Effector CD4-positive, alpha-beta T cell (primary cell): Measurements from ENCODE around the gene LYSMD1.
A peak's percentile ranks its signal among the peaks of the same experiment; 100 is the strongest.

Source experiments
- DNase-seq: peaks from one replicate; pipeline ENCODE4 v3.0.0-alpha.2; 2020

LYSMD1 gene

DNA sequence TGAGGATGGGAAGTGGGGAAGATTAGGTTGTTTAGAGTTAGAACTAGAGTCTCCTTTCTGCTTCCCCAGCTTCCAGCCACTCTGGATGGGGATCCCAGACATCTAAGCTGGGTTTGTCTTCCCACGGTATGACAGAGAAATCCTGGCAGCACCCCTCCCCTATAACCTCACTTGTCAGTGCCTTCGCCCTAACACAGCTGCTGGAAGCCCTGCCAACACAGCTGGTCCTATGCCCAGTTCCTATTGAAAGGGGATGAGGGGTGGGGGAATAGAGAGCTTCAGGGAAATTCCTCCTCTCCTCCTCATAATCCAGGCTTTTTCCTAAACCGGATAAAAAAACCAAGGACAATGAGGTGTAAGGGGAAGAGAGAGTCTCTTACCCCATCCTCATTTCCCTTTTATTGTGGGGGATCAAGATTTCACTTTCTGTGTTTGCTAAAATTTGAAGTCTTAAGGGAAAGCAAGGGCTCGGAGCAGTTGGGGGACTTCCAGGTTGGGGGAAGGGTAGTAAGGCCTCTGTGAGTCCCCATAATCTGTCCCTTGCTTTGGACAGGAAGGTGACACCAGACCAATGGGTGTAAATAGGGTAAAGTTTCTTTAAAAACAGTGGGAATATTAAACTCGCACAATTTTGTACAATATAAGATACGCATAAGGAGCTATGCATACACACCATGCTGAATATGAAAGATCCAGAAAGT lies 9.5 kb upstream of the LYSMD1 start:
- no peak for DNase-seq

DNA sequence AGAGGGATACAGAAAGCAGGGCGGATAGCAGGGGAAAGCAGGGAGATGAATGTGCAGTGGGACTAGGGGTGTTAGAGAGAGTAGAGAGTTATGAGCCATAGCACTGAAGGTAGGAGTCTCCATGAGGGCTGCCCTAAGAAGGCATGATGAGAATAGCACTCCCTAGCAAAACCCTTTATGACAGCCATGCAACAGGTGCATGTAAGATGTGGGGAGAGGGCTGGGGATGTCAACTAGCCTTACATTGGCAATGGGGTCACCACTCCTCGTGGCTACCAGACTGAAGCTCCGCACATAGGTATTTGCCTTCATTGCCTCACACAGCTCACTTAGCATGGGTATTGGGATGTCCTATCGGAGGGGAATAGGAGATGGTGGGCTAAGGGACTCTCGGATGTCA lies 5.5 kb upstream of the LYSMD1 start:
- DNase-seq: no peak

DNA sequence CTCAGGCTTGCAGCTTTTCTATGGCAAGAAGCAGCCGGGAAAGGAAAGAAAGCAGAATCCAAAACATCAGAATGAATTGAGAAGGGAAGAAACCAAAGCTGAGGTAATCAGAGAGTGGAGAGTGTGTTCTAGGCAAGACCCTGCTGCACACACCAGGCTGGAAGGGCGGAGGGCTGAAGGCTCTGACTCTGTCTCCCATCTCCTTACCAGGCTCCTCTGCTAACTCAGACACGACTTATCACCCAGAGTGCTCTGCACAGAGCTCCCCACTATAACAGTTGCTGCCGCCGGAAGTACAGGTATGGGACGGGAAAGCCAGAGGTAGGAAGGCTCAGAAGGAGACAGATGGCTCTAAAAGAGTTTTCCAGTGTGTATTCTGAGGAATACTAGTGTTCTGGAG lies 1.4 kb upstream of the LYSMD1 start:
- no peak for DNase-seq

DNA sequence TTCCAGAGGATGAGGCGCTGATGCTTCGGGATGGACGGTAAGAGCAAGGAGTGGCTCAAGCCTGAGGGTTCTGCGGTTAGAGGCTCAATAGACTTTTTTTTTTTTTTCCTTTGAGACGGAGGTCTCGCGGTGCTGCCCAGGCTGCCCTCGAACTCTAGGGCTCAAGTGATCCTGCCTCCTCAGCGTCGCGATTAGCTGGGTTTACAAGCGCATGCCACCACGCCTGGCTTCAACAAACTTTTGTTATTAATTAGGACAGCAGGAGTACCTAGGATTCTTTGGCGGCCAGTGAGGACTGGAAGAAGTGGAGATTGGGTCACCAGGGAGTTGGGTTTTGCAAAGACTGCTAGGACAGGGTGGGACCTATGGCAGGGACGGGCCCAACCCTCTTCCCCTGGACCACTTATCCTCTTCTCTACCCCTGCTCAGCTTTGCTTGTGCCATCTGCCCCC lies 829 bp upstream of the LYSMD1 start:
- DNase-seq: no peak

DNA sequence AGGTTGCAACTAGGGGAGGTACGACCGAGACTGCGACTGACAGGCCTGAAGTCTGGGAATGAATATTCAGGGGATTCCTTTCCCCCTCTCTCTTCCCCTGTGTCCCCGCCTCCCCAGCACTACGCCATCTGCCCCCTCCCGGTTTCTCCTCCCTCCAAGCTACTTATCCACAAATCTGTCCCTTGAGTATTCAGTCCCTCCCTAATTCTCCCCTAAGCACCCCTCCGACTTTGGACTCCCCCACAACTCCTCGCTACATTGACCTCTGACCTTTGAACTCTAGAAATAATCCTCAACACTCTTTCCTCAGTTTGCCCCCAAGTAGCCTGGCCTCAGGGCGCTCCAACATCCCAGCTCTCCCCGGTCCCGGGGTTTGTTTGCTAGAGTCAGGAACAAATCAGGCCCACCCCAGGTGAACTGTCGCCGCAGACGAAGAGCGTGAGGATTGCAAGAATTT lies 393 bp downstream of the LYSMD1 start:
- DNase-seq: no peak

DNA sequence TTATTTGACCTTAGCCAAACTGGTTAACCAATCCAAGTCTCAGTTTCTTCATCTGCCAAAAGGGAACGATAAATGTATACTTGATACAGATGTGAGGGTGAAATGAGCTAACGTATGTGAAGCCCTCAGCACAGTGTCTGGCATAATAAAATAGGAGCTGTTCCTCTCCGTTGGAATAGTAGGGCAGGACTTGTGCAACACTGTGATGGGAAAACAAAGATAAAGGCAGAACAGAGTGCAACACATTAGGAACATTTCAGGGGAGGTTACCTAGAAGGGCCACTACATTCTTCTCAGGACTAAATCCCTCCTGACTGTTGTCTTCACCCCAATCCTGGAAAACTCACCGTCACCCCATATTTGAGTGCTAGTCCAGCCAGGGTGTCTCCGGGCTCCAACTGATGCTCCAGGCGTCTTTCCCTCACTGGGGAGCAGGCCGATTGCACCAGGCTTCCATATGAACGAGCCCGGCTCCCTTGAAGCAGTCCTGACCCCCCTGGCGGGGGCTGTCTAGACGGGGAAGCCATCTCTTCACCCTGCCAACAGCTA lies 896 bp downstream of the LYSMD1 start:
- DNase-seq: no peak

DNA sequence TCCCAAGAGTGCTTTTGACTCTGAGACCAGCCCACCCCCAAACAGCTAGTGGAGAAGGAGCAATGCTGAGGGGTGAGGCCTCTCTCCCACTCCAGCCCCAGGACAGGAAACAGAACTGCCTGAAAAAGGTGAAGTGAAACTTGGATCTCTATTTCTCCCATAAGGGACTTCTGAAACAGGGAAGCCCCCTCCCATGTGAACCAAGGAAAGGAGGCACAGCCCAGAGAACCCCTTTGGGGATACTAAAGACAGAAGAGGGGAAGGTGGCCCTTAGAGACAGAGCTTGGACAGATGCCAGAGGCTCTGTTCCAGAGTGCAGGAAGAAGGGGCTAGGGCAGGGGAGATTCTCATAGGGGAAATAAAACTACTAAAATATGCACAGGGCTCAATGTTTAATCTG lies 6.3 kb downstream of the LYSMD1 start:
- no peak for DNase-seq

DNA sequence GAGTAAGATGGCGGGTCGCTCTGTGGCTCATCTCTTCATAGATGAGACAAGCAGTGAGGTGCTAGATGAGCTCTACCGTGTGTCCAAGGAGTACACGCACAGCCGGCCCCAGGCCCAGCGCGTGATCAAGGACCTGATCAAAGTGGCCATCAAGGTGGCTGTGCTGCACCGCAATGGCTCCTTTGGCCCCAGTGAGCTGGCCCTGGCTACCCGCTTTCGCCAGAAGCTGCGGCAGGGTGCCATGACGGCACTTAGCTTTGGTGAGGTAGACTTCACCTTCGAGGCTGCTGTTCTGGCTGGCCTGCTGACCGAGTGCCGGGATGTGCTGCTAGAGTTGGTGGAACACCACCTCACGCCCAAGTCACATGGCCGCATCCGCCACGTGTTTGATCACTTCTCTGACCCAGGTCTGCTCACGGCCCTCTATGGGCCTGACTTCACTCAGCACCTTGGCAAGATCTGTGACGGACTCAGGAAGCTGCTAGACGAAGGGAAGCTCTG lies 6.9 kb downstream of the LYSMD1 start:
- no peak for DNase-seq

DNA sequence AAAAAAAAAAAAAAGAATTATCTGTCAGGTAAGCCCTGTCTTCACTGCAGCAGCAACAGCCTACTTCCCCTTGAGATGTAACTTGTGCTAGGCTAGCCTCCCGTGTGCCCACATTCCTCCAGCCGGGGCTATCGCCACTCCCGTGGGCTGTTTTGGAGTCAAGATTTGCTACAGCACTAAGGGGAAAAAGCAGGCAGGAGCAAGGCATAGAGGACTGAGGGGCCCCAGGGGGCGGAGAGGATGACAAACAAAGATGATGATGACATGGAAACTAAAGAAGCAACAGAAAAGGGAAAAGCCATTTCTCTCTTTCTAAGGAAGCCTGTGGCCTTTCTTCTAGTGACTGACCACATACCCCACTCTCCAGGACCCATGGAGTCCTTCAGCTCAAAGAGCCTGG lies 7.4 kb downstream of the LYSMD1 start:
- DNase-seq: no peak

DNA sequence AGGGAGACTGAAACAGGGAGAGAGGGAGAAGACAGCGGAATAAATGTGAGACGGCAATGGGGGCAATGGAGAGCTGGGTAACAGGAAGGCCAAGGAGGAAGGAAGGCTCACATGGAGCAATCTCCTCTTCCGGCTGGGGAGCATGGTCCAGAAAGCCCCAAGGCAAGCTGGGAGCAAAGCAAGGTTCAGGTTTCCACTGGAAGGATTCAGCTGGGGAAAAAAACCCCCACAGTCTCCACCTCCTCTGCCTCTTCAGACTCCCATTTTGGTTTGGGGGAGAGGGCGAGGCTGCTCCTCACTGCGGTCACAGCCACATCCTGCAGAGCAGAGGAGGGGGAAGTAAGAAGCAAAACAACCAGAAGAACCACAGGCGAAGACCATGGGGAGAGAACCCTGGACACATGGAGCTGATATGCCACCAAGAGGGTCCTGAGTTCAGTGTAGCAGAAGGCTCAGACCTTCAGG lies 8.6 kb downstream of the LYSMD1 start:
- peak; percentile 43 for DNase-seq

DNA sequence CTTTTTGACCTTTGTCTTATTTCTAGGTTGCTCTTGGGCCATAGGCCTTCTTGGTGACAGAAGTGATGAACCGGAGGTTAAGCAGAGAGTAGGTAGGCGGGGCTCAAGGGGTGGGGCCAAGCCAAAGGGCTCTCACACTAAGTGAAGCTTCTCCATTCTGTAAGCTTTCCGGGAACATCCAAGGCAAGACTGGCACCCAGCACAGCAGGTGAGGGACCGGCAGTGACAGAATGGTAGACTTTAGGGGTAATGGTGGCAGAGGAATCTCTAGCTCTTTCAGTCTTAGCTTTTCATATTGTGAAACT lies 9.2 kb downstream of the LYSMD1 start, which contains the start of gene TNFAIP8L2:
Gene TNFAIP8L2, plus strand, starts transcription at position 135 of the 305 bp plus-strand sequence. CDS start 2,049 bp downstream, outside the sequence.
- peak; percentile 64 for DNase-seq

DNA sequence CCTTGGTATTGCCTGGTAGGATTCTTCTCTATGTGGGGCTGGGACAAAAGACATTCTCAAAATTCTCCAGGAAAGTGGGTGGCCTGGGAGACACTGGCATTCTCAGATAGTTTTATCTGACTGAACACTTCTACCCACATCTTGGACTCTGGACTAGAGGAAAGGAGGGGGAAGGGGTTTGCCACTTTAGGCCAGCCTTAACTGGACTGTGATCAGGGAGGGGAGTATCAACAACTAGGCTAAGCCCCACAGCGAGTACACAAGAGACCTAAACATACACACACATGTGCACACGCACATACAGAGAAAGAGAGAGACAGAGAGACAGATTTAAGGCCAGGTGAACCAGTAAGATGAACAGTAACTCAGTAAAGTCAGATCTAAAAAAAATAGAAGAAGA lies 18.0 kb downstream of the LYSMD1 start:
- no peak for DNase-seq

DNA sequence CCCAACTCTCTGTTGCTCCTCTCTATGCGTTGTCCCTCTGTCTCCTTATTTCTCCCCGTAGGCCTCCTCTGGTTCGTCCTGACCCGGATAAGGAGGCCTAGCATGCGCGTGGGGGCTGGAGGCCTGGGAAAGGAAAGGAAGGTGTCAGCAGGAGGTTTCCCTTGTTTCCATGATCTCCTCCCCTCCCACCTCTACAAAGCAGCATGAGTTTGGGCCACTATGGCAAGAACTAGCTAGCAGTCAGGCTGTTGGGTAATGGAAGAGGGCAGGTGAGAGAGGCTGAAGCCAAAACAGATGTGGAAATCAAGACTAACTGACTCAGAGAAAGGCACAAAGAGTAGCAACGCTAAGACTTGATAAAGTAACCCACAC lies 18.6 kb downstream of the LYSMD1 start:
- no peak for DNase-seq

DNA sequence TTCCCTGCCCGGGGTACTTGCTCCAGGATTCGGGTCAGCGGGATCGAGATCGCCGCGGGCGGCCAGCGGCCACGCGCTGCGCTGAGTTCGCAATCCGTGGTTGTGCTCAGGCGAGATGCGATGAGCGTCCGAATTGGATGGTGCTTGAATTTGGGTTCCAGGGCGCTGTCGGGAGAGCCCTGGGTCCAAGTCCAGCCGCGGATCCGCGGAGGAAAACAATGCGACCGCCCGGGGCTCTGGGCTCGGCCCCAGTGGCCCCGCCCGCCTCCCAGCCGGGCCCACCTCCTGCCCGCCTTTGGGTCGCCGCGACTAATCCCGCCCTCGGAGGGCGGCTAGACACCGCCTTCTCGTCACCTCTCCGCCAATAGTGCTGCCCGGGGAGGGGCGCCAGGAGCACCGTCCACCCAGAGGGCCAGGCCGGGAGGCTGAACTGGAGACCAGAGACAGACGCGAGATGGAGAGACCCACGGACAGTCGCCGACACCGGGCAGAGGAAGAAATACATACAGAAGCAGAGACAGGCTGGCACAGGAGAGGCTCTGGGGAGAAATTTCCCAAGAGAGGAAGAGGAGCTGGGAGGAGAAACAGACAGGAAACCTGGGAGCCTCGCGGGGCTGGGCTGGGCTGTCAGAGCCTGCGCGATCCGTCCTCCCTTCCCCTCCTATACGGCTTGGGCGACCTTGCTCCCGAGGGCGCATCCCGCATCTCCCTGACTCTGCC lies 19.1 kb downstream of the LYSMD1 start, which contains the start of gene SEMA6C:
Gene SEMA6C, minus strand, starts transcription at position 220 of the 720 bp plus-strand sequence. CDS start 4,010 bp downstream, outside the sequence.
- DNase-seq: peak; percentile 83

DNA sequence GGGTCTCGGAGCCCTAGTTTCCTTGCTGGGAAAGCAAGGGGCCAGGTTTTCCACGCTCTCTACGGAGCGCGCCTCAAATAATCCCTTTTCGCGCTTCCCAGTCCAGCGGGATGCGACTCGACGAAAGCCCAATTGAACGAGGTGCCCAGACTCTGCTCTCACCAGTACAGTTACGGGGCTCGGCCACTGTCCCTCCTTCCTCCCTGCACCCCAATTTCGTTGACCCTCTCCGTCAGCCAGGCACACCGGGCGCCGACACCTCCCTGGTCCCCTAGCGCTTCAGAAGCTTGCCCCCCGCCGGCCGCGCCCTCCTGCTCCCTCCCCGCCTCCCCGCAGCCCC lies 19.7 kb downstream of the LYSMD1 start:
- no peak for DNase-seq

DNA sequence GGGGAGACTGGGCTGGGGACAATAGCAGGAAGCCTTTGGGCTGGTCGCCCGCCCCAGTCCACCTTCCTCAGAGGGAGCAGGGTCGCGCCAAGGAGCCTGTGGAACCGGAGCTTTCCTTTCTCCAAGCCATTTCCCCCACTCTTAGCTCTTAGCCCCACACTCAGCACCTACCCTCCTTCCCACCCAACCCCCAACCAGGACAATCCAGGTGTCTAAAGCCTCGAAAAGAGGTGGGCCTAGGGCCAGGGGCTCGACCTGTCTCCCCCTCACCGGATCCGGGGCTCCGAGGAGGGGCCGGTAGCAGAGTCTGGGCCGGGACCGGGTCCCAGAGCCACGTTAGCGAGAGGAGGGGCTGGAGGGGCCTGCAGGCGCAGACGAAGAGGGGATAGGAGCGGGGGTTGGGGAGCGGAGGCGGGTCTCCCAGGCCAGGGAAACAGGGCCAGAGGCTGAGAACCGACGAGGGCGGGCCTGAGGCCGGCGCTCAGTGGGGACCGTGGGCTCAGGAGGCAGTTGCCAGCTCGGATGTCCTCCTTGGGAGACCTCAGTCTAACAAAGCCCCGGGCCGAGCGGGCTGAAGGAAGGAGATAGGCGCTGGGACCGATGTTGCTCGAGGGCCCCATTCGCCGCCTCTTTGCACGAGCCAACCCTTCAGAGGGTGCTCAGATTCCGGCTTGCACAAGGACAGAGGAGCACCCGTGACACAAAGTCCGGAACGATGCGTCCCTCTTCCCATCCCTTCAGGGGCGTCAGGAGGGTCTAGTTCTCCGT lies 20.2 kb downstream of the LYSMD1 start:
- no peak for DNase-seq

DNA sequence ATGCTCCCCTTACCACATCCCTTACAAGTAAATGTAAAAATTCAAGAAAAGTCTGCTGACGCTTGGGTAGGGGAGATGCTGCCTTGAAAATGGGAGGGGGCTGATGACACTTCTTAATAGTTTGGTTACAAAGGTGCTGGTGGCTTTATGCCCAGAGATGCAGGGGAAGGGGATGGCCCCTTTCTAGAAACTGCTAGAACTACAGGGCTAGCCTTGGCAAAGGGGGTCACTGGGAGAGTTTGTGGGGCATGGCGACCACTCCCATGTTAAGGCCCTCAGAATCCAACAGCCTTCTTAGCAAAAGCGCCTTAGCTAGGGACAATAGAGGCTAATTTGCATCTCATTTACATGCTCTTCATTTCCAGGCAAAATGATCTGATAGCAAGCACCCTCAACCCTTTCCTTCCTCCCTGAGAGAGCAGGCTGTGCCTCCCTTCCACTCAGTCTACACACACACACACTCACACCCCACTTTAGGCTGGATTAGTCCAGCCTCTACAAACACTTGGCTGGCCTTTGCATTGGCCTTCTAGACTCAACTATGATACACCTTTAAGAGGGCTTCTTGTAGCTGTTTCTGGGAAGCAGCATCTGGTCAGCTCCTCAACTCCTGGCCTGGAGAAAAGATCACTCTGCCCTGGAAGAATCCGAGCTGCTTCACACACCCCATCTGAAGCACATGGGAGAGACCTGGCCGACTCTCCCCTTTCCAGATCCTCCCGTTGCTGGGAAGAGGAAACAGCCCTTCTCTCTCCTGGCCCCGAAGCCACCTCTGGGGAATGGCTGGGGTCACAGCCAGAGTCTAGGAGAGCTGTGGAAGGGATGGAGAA lies 21.0 kb downstream of the LYSMD1 start:
- DNase-seq: no peak

DNA sequence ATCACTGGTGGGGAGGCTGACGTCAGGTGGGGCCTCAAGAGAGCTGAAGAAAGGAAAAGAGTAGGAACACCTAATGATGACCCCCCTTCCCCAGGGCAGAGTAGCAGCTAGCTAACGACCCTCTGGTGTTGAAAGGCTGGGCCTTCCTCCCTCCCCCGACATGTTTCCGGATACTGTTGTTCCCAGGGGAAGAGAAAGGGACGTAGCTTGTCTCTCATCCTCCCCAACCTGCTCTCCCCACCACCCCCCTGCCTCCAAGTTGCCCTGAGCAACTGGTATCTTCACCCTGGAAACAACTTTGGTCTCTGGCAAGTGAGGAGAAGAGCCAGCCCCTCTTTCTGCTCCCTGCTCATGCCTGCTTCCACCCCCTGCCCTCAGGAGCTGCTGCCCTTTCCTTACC lies 21.7 kb downstream of the LYSMD1 start:
- DNase-seq: no peak

DNA sequence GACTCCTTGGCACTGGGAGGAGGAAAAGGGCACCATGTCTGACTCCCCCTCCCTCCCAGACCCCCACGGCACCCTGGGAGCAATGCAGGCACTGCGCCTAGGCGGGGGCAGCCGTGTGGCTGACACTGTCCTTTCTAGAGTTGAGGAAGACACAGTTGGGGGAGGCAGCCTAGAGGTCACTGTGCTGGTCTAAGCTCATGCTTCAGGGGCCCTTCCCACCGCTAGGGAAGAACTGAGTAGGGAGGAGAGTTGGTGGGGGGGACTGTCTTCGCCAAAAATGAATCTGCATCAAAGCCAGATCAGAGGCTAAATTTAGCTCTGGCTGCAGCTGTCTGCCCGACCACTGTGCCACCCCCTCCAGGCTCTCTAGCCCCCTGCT lies 22.7 kb downstream of the LYSMD1 start:
- no peak for DNase-seq

DNA sequence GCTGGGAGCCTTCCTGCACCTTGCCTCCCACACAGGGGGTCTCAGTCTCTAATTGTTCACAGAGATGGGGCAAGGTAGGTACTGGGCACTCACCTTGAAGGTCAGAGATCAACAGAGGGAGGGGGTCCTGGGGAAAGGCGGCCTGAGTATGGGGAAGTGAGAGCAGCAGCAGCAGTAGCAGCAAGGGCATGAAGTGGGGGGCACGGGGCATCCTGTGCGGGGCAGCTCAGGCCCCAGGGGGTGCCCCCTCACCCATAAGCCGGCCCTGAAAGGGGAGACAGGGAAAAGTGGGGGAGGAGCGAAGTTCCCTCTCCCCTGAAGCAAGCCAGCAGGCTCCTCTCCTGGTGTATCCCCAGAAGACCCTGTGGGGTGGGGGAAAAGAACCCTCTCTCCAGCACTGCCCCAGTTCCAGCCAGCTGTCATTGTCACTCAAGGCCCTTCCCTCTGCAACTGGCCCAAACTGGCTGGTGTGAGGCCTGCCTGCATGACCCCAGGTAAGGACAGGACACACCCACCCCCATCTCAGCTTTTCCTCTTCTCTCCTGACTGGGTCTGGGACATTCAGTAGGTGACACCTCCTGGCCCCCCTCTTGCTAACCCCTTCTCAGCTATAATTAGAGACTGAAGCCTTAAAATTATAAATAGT lies 23.2 kb downstream of the LYSMD1 start:
- DNase-seq: no peak

DNA sequence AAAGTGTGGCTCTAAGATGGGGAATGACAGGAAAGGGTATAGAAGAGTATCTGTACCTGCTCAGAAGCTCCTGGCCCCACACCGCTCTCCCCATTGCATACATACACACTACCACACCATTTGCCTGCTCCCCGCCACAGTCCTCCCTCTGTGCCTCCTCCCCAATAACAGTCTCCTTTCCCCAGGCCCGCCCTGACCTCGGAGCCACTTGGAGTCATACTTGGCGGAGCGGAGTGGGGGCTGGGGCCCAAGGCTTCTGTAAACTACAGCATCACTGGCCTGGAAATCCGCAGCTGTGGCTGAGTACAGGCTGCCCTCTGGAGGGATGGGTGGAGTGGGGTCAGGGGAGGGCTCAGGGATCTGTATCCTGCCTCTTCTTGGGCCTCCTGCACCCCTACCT lies 27.9 kb downstream of the LYSMD1 start:
- DNase-seq: no peak
